Upper lobe of right lung (tissue), 1 donor: ENCODE measurements around the gene GABRB1. TPM values are rescaled to one million over a fixed set of nuclear protein-coding genes. Genes with fewer than 3 reads are reported as not detected.

ENCODE experiments used
- ATAC-seq: fragments of 200-7000 bp; cut with Tn5 transposase; one replicate; pipeline ENCODE4 v1.9.1; 2020; ENCODE audit warnings: mild to moderate bottlenecking, moderate library complexity
- DNase-seq: peaks from one replicate; pipeline ENCODE4 v3.0.0-alpha.2; 2020
- H3K27ac ChIP-seq: fragments of 200-600 bp; one replicate; pipeline ENCODE4 v1.8.0; 2022
- H3K27me3 ChIP-seq: fragments of 200-600 bp; one replicate; pipeline ENCODE4 v1.8.0; 2022; ENCODE audit warnings: mild to moderate bottlenecking
- H3K36me3 ChIP-seq: fragments of 200-600 bp; one replicate; pipeline ENCODE4 v1.8.0; 2022
- H3K4me1 ChIP-seq: fragments of 200-600 bp; one replicate; pipeline ENCODE4 v1.8.0; 2022
- H3K4me3 ChIP-seq: fragments of 200-600 bp; one replicate; pipeline ENCODE4 v1.8.0; 2022; ENCODE audit warnings: mild to moderate bottlenecking
- H3K9me3 ChIP-seq: fragments of 200-600 bp; one replicate; pipeline ENCODE4 v1.8.0; 2022
- intact Hi-C: fragments of 100-400 bp; cut with DNase I; formaldehyde crosslinking; loops from one replicate; pipeline ENCODE4 v1.11.0; 2022
- total RNA-seq: library from RNA; stranded (reverse); fragmentation: NEBNext Ultra II Directional; extraction: Animal tissue kit (Norgen Biotek cat#: 25700); gene quantifications from one replicate; pipeline ENCODE4 v1.2.1, GENCODE V29; 2021
- TF ChIP-seq, protein P1 (sequence below): fragments of 200-600 bp; IDR thresholded peaks from one replicate; pipeline ENCODE4 v1.8.0; 2022; ENCODE audit warnings: antibody characterized with exemption
- donor health status: DM: no; HTN: yes; CAD: no; lungs with severe emphysema.

GABRB1 gene
- total RNA-seq, 1 donor from 2014 or later, result not detected

DNA sequence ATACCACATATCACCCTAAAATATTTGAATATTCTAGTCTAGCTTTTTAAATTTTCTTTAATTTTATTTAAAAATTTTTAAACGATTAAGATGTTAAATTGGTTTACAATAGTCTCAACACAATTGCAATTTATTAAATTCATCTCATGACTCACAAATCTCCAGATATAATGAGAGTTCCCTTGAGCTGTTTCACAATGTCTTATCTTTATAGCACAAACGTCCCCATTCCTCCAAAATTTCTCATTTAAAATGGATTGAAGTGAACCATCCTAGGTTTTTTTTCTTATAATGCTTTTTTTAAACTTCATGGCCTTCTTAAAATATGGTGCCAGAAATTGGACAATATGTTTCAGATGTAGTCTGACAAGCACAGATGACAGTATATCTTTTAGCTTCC is 204.4 kb downstream of the GABRB1 start:
- Histone ChIP-seq H3K4me3 (no peak overlapping the region), H3K4me1 (no peaks in the 10 kb centered on the region), H3K9me3 (no peaks in the 10 kb centered on the region), H3K27me3 (no peaks in the 10 kb centered on the region), H3K27ac (no peak overlapping the region), H3K36me3 (no peaks in the 10 kb centered on the region)
- TF ChIP-seq, protein P1, sequence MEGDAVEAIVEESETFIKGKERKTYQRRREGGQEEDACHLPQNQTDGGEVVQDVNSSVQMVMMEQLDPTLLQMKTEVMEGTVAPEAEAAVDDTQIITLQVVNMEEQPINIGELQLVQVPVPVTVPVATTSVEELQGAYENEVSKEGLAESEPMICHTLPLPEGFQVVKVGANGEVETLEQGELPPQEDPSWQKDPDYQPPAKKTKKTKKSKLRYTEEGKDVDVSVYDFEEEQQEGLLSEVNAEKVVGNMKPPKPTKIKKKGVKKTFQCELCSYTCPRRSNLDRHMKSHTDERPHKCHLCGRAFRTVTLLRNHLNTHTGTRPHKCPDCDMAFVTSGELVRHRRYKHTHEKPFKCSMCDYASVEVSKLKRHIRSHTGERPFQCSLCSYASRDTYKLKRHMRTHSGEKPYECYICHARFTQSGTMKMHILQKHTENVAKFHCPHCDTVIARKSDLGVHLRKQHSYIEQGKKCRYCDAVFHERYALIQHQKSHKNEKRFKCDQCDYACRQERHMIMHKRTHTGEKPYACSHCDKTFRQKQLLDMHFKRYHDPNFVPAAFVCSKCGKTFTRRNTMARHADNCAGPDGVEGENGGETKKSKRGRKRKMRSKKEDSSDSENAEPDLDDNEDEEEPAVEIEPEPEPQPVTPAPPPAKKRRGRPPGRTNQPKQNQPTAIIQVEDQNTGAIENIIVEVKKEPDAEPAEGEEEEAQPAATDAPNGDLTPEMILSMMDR, result no peak
- DNase-seq, result no peak
- ATAC-seq, result no peak
- intact Hi-C loops, result no loop called here

GRCh38 chr4:47238667-47239066 is 207.3 kb downstream of the GABRB1 start:
- DNase-seq (no peak), ATAC-seq (no peak)
- Histone ChIP-seq H3K4me1 (no peaks in the 10 kb centered on the region), H3K36me3 (no peaks in the 10 kb centered on the region), H3K4me3 (no peak overlapping the region), H3K27me3 (no peaks in the 10 kb centered on the region), H3K9me3 (no peaks in the 10 kb centered on the region), H3K27ac (no peak overlapping the region)
- intact Hi-C loops, result no loop called here
- TF ChIP-seq, protein P1, result no peak

DNA sequence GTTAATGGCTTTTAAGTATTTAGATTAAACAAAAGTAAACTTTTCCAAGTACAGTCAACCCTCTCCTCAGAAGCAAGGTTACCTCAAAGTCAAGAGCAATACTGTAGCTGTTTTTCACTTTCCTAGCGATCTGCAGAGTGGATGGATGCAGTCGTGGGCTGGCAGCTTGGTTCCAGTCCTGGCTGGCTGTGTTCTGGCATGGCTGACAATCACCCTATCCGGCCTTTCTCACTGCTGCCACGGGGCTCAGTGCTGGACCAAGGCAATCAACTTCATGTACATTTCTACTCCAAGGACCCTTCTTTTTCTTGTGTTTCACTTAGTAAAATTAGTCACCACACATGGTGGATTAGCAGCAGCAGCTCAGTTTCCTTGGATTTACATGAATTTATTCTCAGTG is 208.3 kb downstream of the GABRB1 start:
- Histone ChIP-seq H3K4me3 (no peak overlapping the region), H3K27ac (no peak overlapping the region), H3K36me3 (no peaks in the 10 kb centered on the region), H3K4me1 (no peaks in the 10 kb centered on the region), H3K27me3 (no peaks in the 10 kb centered on the region), H3K9me3 (no peaks in the 10 kb centered on the region)
- DNase-seq (no peak), ATAC-seq (no peak)
- TF ChIP-seq, protein P1, result no peak
- intact Hi-C loops, result no loop called here

- DNase-seq (no peak), ATAC-seq (no peak)
- Histone ChIP-seq H3K36me3 (no peaks in the 10 kb centered on the region), H3K4me3 (no peak overlapping the region), H3K27ac (no peak overlapping the region), H3K9me3 (no peaks in the 10 kb centered on the region), H3K27me3 (no peaks in the 10 kb centered on the region), H3K4me1 (no peaks in the 10 kb centered on the region)
- intact Hi-C loops, result no loop called here
- TF ChIP-seq, protein P1, result no peak
Measured at GRCh38 chr4:47251348-47252135, 220.2 kb downstream of the GABRB1 start.

DNA sequence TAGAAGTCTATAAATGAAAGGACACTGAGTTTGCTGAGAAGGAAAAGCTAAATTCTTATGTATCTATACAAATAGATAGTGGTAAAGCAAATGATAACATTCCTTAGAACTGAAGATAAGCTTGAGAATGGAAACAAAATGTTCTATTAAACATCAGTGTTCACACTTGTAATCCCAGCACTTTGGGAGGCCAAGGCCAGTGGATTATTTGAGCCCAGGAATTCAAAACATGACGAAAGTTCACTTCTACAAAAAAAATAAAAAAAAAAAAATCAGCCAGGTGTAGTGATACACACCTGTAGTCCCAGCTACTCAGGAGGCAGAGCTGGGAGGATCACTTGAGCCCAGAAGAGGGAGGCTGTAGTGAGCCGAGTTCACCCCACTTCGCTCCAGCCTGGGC is 232.4 kb downstream of the GABRB1 start:
- no peaks in the 10 kb centered on the region for H3K4me1 ChIP-seq
- no peak for DNase-seq
- TF ChIP-seq, protein P1, result no peak
- no peaks in the 10 kb centered on the region for H3K36me3 ChIP-seq
- H3K9me3 ChIP-seq, result no peaks in the 10 kb centered on the region
- no peaks in the 10 kb centered on the region for H3K27me3 ChIP-seq
- ATAC-seq, result no peak
- no peak overlapping the region for H3K4me3 ChIP-seq
- intact Hi-C loops, result no loop called here
- no peak overlapping the region for H3K27ac ChIP-seq
